Activated CD8-positive, alpha-beta memory T cell treated with anti-CD3 and anti-CD28 coated beads for 24 hours (primary cell): ENCODE results near the gene MVD.

Experiments used
- DNase-seq: peaks from one replicate; pipeline ENCODE4 v3.0.0-alpha.2; 2020

MVD gene

GRCh38 chr16:88654363-88655052 lies 8.4 kb downstream of the MVD start:
- no peak for DNase-seq

- DNase-seq, result no peak
Observed at GRCh38 chr16:88653596-88654362, 9.1 kb downstream of the MVD start.

GRCh38 chr16:88653101-88653500 lies 9.8 kb downstream of the MVD start:
- DNase-seq, result no peak

GRCh38 chr16:88652762-88653063 lies 10.2 kb downstream of the MVD start:
- DNase-seq, result no peak

- no peak for DNase-seq
Observed at GRCh38 chr16:88651989-88652761, 10.7 kb downstream of the MVD start.

- peak; percentile 85 for DNase-seq
Observed at GRCh38 chr16:88651276-88651988, 11.5 kb downstream of the MVD start.

- DNase-seq, result peak; percentile 93
Observed at GRCh38 chr16:88650749-88651275, 12.1 kb downstream of the MVD start, which contains the start of gene CYBA. CYBA (minus strand) TSS chr16:88651053; CDS start chr16:88651013, 40 bp downstream.

GRCh38 chr16:88649924-88650748 lies 12.8 kb downstream of the MVD start:
- peak; percentile 82 for DNase-seq

GRCh38 chr16:88649195-88649923 lies 13.5 kb downstream of the MVD start:
- DNase-seq, result no peak

- no peak for DNase-seq
Observed at GRCh38 chr16:88647178-88648070, 15.5 kb downstream of the MVD start.

- DNase-seq, result no peak
Observed at GRCh38 chr16:88646345-88647034, 16.4 kb downstream of the MVD start.

GRCh38 chr16:88645941-88646340 lies 16.9 kb downstream of the MVD start:
- DNase-seq, result no peak

GRCh38 chr16:88645455-88645854 lies 17.4 kb downstream of the MVD start:
- no peak for DNase-seq

- DNase-seq, result no peak
Observed at GRCh38 chr16:88643644-88643932, 19.3 kb downstream of the MVD start.

GRCh38 chr16:88642881-88643643 lies 19.8 kb downstream of the MVD start:
- no peak for DNase-seq

GRCh38 chr16:88640498-88641247 lies 22.2 kb downstream of the MVD start:
- DNase-seq, result no peak

GRCh38 chr16:88640039-88640495 lies 22.8 kb downstream of the MVD start:
- no peak for DNase-seq
